ENCODE measurements around the gene ZNF397. TPM values are rescaled to one million over a fixed set of nuclear protein-coding genes. Genes with fewer than 3 reads are reported as not detected.

The ZNF397 gene
- total RNA-seq, 5 donors from 2014 or later (not counting 1 experiment from before 2014, with no cell fraction given) = 13.7 to 37.0 (median 33.1) TPM

GRCh38 chr18:35248429-35248828, 7.6 kb downstream of the ZNF397 start:
- H3K9me3 ChIP-seq = no peaks in the 10 kb centered on the region
- POLR2A ChIA-PET = no interaction called here
- no peak for ATAC-seq (replicated peaks in 1 of 4)
- peaks cover 15 to 21% (median 21%) of the 10 kb centered on the region in 3 donors for H3K4me1 Mint-ChIP-seq
- no peaks in the 10 kb centered on the region for H3K27me3 ChIP-seq (replicated peaks in 1 of 2; ENCODE audit: control insufficient read depth in 2 of 2, extremely low read depth in 1 of 2, insufficient read depth in 2 of 2, low read length in 1 of 2)
- peak overlapping the region in 1 of 2 donors; percentile 16 for H3K27ac Mint-ChIP-seq
- peaks cover 91% of the 10 kb centered on the region for H3K36me3 Mint-ChIP-seq
- H3K36me3 ChIP-seq (ENCODE audit: control insufficient read depth in 2 of 2, extremely low read depth in 1 of 2, insufficient read depth in 1 of 2, low read length in 1 of 2) = peaks cover 3 to 66% of the 10 kb centered on the region in 2 donors
- no peaks in the 10 kb centered on the region for H3K27me3 Mint-ChIP-seq
- no CpG with 5 or more reads among the region's 6 CpGs for WGBS (ENCODE audit: insufficient coverage)
- no peak overlapping the region for H3K4me3 Mint-ChIP-seq
- CTCF ChIA-PET = no interaction called here
- H3K4me1 ChIP-seq (ENCODE audit: control insufficient read depth in 1 of 2, extremely low read depth in 1 of 2, insufficient read depth in 2 of 2, low read length in 2 of 2) = no peaks in the 10 kb centered on the region
- DNase-seq = no peak
- no peak overlapping the region for H3K27ac ChIP-seq (ENCODE audit: low read length)
- H3K4me3 ChIP-seq (ENCODE audit: control insufficient read depth in 1 of 2, extremely low read depth in 1 of 2, low read length in 1 of 2) = no peak overlapping the region
- H3K9me3 Mint-ChIP-seq = peaks cover under 1 to 39% (median 5%) of the 10 kb centered on the region in 3 donors

- Mint-ChIP-seq H3K36me3 (peaks cover 75% of the 10 kb centered on the region), H3K9me3 (peaks cover 13 to 40% (median 17%) of the 10 kb centered on the region in 3 donors), H3K4me1 (peaks cover 0 to 5% (median 0%) of the 10 kb centered on the region in 3 donors), H3K27me3 (no peaks in the 10 kb centered on the region), H3K27ac (no peak overlapping the region), H3K4me3 (no peak overlapping the region)
- Histone ChIP-seq H3K27me3 (replicated peaks in 1 of 2; ENCODE audit: control insufficient read depth in 2 of 2, extremely low read depth in 1 of 2, insufficient read depth in 2 of 2, low read length in 1 of 2) (no peaks in the 10 kb centered on the region), H3K4me1 (ENCODE audit: control insufficient read depth in 1 of 2, extremely low read depth in 1 of 2, insufficient read depth in 2 of 2, low read length in 2 of 2) (no peaks in the 10 kb centered on the region), H3K36me3 (ENCODE audit: control insufficient read depth in 2 of 2, extremely low read depth in 1 of 2, insufficient read depth in 1 of 2, low read length in 1 of 2) (peaks cover 3 to 31% of the 10 kb centered on the region in 2 donors), H3K4me3 (ENCODE audit: control insufficient read depth in 1 of 2, extremely low read depth in 1 of 2, low read length in 1 of 2) (no peak overlapping the region), H3K9me3 (peaks cover 3% of the 10 kb centered on the region), H3K27ac (ENCODE audit: low read length) (no peak overlapping the region)
- ATAC-seq (replicated peaks in 1 of 4) (no peak), DNase-seq (no peak)
- ChIA-PET CTCF (no interaction called here), POLR2A (no interaction called here)
- no CpG with 5 or more reads among the region's 1 CpG for WGBS (ENCODE audit: insufficient coverage)
These were observed 11.6 kb downstream of the ZNF397 start for GRCh38 chr18:35252466-35252865.

- no peaks in the 10 kb centered on the region for H3K27me3 Mint-ChIP-seq
- ChIA-PET CTCF (interaction anchor here (0.6 kb wide), 2 partner anchors 11 to 13 kb away, joined by 3 to 4 read pairs; partner anchors contain the start of gene ZNF397 (in 1 of the 2)), POLR2A (no interaction called here)
- H3K36me3 Mint-ChIP-seq = peaks cover 74% of the 10 kb centered on the region
- H3K4me1 ChIP-seq (ENCODE audit: control insufficient read depth in 1 of 2, extremely low read depth in 1 of 2, insufficient read depth in 2 of 2, low read length in 2 of 2) = no peaks in the 10 kb centered on the region
- H3K27ac ChIP-seq (ENCODE audit: low read length) = no peak overlapping the region
- H3K4me3 Mint-ChIP-seq = no peak overlapping the region
- peaks cover 13 to 40% (median 17%) of the 10 kb centered on the region in 3 donors for H3K9me3 Mint-ChIP-seq
- 92% methylated on average over 2 of the region's 4 CpGs for WGBS (ENCODE audit: insufficient coverage)
- no peak overlapping the region for H3K4me3 ChIP-seq (ENCODE audit: control insufficient read depth in 1 of 2, extremely low read depth in 1 of 2, low read length in 1 of 2)
- H3K27me3 ChIP-seq (replicated peaks in 1 of 2; ENCODE audit: control insufficient read depth in 2 of 2, extremely low read depth in 1 of 2, insufficient read depth in 2 of 2, low read length in 1 of 2) = no peaks in the 10 kb centered on the region
- ATAC-seq (replicated peaks in 1 of 4) (no peak), DNase-seq (no peak)
- no peaks in the 10 kb centered on the region for H3K4me1 Mint-ChIP-seq
- H3K36me3 ChIP-seq (ENCODE audit: control insufficient read depth in 2 of 2, extremely low read depth in 1 of 2, insufficient read depth in 1 of 2, low read length in 1 of 2) = peaks cover under 1 to 18% of the 10 kb centered on the region in 2 donors
- no peak overlapping the region for H3K27ac Mint-ChIP-seq
- peaks cover 3% of the 10 kb centered on the region for H3K9me3 ChIP-seq
These were observed 12.9 kb downstream of the ZNF397 start for GRCh38 chr18:35253655-35254287.

- H3K4me1 Mint-ChIP-seq = no peaks in the 10 kb centered on the region
- WGBS (ENCODE audit: insufficient coverage) = 100% methylated on average over 2 of the region's 3 CpGs
- H3K4me3 Mint-ChIP-seq = no peak overlapping the region
- H3K4me3 ChIP-seq (ENCODE audit: control insufficient read depth in 1 of 2, extremely low read depth in 1 of 2, low read length in 1 of 2) = no peak overlapping the region
- ChIA-PET CTCF (no interaction called here), POLR2A (interaction anchor here in 1 of 2 donors (0.7 kb wide), 1 partner anchor 872 kb away, joined by 3 read pairs; no protein-coding TSS in a partner anchor)
- no peaks in the 10 kb centered on the region for H3K27me3 ChIP-seq (replicated peaks in 1 of 2; ENCODE audit: control insufficient read depth in 2 of 2, extremely low read depth in 1 of 2, insufficient read depth in 2 of 2, low read length in 1 of 2)
- DNase-seq (no peak), ATAC-seq (replicated peaks in 1 of 4) (no peak)
- peaks cover 13 to 27% (median 17%) of the 10 kb centered on the region in 3 donors for H3K9me3 Mint-ChIP-seq
- H3K36me3 ChIP-seq (ENCODE audit: control insufficient read depth in 2 of 2, extremely low read depth in 1 of 2, insufficient read depth in 1 of 2, low read length in 1 of 2) = peaks cover 0 to 6% of the 10 kb centered on the region in 2 donors
- H3K4me1 ChIP-seq (ENCODE audit: control insufficient read depth in 1 of 2, extremely low read depth in 1 of 2, insufficient read depth in 2 of 2, low read length in 2 of 2) = no peaks in the 10 kb centered on the region
- H3K36me3 Mint-ChIP-seq = peaks cover 70% of the 10 kb centered on the region
- no peak overlapping the region for H3K27ac Mint-ChIP-seq
- no peak overlapping the region for H3K27ac ChIP-seq (ENCODE audit: low read length)
- no peaks in the 10 kb centered on the region for H3K27me3 Mint-ChIP-seq
- H3K9me3 ChIP-seq = peaks cover 3% of the 10 kb centered on the region
These were observed 16.1 kb downstream of the ZNF397 start for GRCh38 chr18:35256947-35257346.

GRCh38 chr18:35264409-35264808, 23.6 kb downstream of the ZNF397 start:
- H3K4me1 ChIP-seq (ENCODE audit: control insufficient read depth in 1 of 2, extremely low read depth in 1 of 2, insufficient read depth in 2 of 2, low read length in 2 of 2) = peaks cover 0 to 16% of the 10 kb centered on the region in 2 experiments
- WGBS (ENCODE audit: insufficient coverage) = no CpG with 5 or more reads among the region's 2 CpGs
- ATAC-seq (replicated peaks in 1 of 4) (no peak), DNase-seq (no peak)
- Mint-ChIP-seq H3K27me3 (no peaks in the 10 kb centered on the region), H3K4me1 (peaks cover 21 to 29% (median 26%) of the 10 kb centered on the region in 3 donors), H3K27ac (peak overlapping the region in 1 of 2 donors; percentile 29), H3K4me3 (no peak overlapping the region), H3K9me3 (peaks cover 0 to 6% (median 0%) of the 10 kb centered on the region in 3 donors), H3K36me3 (peaks cover 31% of the 10 kb centered on the region)
- H3K27ac ChIP-seq (ENCODE audit: low read length) = no peak overlapping the region
- ChIA-PET POLR2A (no interaction called here), CTCF (interaction anchor here in 1 of 2 donors (0.6 kb wide), 1 partner anchor 11 kb away, joined by 3 read pairs; no protein-coding TSS in a partner anchor)
- H3K27me3 ChIP-seq (replicated peaks in 1 of 2; ENCODE audit: control insufficient read depth in 2 of 2, extremely low read depth in 1 of 2, insufficient read depth in 2 of 2, low read length in 1 of 2) = no peaks in the 10 kb centered on the region
- no peaks in the 10 kb centered on the region for H3K36me3 ChIP-seq (ENCODE audit: control insufficient read depth in 2 of 2, extremely low read depth in 1 of 2, insufficient read depth in 1 of 2, low read length in 1 of 2)
- no peak overlapping the region for H3K4me3 ChIP-seq (ENCODE audit: control insufficient read depth in 1 of 2, extremely low read depth in 1 of 2, low read length in 1 of 2)
- H3K9me3 ChIP-seq = no peaks in the 10 kb centered on the region

- Histone ChIP-seq H3K9me3 (no peaks in the 10 kb centered on the region), H3K4me1 (ENCODE audit: control insufficient read depth in 1 of 2, extremely low read depth in 1 of 2, insufficient read depth in 2 of 2, low read length in 2 of 2) (peaks cover 0 to 16% of the 10 kb centered on the region in 2 experiments), H3K36me3 (ENCODE audit: control insufficient read depth in 2 of 2, extremely low read depth in 1 of 2, insufficient read depth in 1 of 2, low read length in 1 of 2) (no peaks in the 10 kb centered on the region), H3K27me3 (replicated peaks in 1 of 2; ENCODE audit: control insufficient read depth in 2 of 2, extremely low read depth in 1 of 2, insufficient read depth in 2 of 2, low read length in 1 of 2) (no peaks in the 10 kb centered on the region), H3K4me3 (ENCODE audit: control insufficient read depth in 1 of 2, extremely low read depth in 1 of 2, low read length in 1 of 2) (peak overlapping the region; percentile 66 to 76), H3K27ac (ENCODE audit: low read length) (peak overlapping the region; percentile 84)
- Mint-ChIP-seq H3K27ac (peak overlapping the region; percentile 95), H3K36me3 (peaks cover 13% of the 10 kb centered on the region), H3K4me3 (peak overlapping the region; percentile 90 to 99 (median 93)), H3K4me1 (peaks cover 21 to 29% (median 26%) of the 10 kb centered on the region in 3 donors), H3K9me3 (peaks cover 0 to 6% (median 0%) of the 10 kb centered on the region in 3 donors), H3K27me3 (no peaks in the 10 kb centered on the region)
- WGBS (ENCODE audit: insufficient coverage) = 2% methylated on average over 35 of the region's 48 CpGs
- DNase-seq = peak; percentile 15 to 80 (median 56)
- peak; percentile 83 to 90 (median 87) for ATAC-seq (replicated peaks in 1 of 4)
- ChIA-PET POLR2A (interaction anchor here (0.6 to 0.8 kb wide), 2 partner anchors 24 to 77 kb away, joined by 3 to 5 read pairs; partner anchors contain the start of gene ZNF24 (in 1 of the 2)), CTCF (interaction anchor here (0.6 to 1.1 kb wide), 4 partner anchors 17 to 238 kb away, joined by 3 to 4 read pairs (median 3); partner anchors contain the start of genes ZNF397 (in 1 of the 2) and ZSCAN30 (in 1 of the 2))
These were observed 26.4 kb downstream of the ZNF397 start for GRCh38 chr18:35267161-35267651.

All from T-cell (primary cell).